ENCODE measurements around the gene TMEM255B. TPM values are rescaled to one million over a fixed set of nuclear protein-coding genes. Genes with fewer than 3 reads are reported as not detected.

TMEM255B gene
- total and polyA plus RNA-seq, 9 of the 15 experiments (the other 6 are each of a cell fraction or from before 2014, with no cell fraction given), result 0.01 to 0.75 (median 0.23) TPM

DNA sequence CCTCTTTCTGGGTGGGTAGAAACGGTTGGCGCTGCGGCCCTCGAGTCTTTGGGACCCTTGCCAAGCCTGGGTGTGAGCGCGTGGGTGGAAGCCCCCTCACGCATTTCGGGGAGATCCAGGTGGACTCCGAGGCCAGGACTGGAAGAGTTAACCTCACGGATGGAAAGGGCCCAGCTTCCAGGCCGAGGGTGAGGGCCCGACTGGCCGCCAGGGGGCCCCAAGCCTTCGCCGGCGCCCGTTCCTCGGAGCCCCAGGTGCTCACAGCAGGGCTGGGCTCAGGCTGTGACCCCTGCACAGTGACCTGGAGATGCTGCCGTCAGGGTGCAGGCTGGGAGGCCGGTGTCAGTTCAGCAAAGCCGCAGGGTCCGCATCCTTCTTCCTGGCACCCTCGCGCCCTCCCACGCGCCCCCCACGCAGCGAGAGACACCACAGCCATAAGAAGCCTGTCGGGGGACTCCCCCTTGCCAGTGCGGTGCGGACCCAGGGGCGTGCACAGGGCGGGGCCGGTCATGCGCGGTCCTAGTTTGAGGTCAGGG, 34.2 kb upstream of the TMEM255B start (continued):
- TF ChIP-seq, protein P1, sequence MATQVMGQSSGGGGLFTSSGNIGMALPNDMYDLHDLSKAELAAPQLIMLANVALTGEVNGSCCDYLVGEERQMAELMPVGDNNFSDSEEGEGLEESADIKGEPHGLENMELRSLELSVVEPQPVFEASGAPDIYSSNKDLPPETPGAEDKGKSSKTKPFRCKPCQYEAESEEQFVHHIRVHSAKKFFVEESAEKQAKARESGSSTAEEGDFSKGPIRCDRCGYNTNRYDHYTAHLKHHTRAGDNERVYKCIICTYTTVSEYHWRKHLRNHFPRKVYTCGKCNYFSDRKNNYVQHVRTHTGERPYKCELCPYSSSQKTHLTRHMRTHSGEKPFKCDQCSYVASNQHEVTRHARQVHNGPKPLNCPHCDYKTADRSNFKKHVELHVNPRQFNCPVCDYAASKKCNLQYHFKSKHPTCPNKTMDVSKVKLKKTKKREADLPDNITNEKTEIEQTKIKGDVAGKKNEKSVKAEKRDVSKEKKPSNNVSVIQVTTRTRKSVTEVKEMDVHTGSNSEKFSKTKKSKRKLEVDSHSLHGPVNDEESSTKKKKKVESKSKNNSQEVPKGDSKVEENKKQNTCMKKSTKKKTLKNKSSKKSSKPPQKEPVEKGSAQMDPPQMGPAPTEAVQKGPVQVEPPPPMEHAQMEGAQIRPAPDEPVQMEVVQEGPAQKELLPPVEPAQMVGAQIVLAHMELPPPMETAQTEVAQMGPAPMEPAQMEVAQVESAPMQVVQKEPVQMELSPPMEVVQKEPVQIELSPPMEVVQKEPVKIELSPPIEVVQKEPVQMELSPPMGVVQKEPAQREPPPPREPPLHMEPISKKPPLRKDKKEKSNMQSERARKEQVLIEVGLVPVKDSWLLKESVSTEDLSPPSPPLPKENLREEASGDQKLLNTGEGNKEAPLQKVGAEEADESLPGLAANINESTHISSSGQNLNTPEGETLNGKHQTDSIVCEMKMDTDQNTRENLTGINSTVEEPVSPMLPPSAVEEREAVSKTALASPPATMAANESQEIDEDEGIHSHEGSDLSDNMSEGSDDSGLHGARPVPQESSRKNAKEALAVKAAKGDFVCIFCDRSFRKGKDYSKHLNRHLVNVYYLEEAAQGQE (IDR thresholded peaks at IDR 0.05; ENCODE audit: borderline replicate concordance), result peak; percentile 20; the same call in 1 of the 2 replicates
- TF ChIP-seq, protein P1 (CRISPR knock-in tag; IDR thresholded peaks at IDR 0.05; ENCODE audit: low read depth), result no peak
- TF ChIP-seq ADNP (tag; IDR thresholded peaks at IDR 0.05) (no peak), HDAC1 (IDR thresholded peaks at IDR 0.05) (peak in 1 of 2 experiments; percentile 54; a peak in 1 of 4 replicates), FOXP1 (CRISPR knock-in tag; IDR thresholded peaks at IDR 0.05) (0 out of 2 replicates have a peak, but pooled peaks have one; percentile 43), CBX5 (IDR thresholded peaks at IDR 0.05; ENCODE audit: borderline replicate concordance, low read depth) (no peak), HNRNPUL1 (IDR thresholded peaks at IDR 0.05; ENCODE audit: low read length) (no peak), KLF1 (tag; IDR thresholded peaks at IDR 0.05) (no peak), ASH1L (IDR thresholded peaks at IDR 0.05; ENCODE audit: borderline replicate concordance, low read depth, partially characterized antibody) (no peak), COPS2 (conservative IDR thresholded peaks at IDR 0.05) (no peak), TAF7 (tag; IDR thresholded peaks at IDR 0.05) (no peak), MAFK (IDR thresholded peaks at IDR 0.05; ENCODE audit: low read length) (no peak), PML (IDR thresholded peaks at IDR 0.05; ENCODE audit: low read length) (no peak), NEUROD1 (IDR thresholded peaks at IDR 0.05; ENCODE audit: borderline replicate concordance, low read depth, low read length, partially characterized antibody) (no peak), HDAC3 (IDR thresholded peaks at IDR 0.05; ENCODE audit: borderline replicate concordance, partially characterized antibody) (no peak), ZNF23 (CRISPR knock-in tag; IDR thresholded peaks at IDR 0.05) (no peak)
- TF ChIP-seq, protein P2, sequence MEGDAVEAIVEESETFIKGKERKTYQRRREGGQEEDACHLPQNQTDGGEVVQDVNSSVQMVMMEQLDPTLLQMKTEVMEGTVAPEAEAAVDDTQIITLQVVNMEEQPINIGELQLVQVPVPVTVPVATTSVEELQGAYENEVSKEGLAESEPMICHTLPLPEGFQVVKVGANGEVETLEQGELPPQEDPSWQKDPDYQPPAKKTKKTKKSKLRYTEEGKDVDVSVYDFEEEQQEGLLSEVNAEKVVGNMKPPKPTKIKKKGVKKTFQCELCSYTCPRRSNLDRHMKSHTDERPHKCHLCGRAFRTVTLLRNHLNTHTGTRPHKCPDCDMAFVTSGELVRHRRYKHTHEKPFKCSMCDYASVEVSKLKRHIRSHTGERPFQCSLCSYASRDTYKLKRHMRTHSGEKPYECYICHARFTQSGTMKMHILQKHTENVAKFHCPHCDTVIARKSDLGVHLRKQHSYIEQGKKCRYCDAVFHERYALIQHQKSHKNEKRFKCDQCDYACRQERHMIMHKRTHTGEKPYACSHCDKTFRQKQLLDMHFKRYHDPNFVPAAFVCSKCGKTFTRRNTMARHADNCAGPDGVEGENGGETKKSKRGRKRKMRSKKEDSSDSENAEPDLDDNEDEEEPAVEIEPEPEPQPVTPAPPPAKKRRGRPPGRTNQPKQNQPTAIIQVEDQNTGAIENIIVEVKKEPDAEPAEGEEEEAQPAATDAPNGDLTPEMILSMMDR (IDR thresholded peaks at IDR 0.05 in 2 of 3, conservative IDR thresholded peaks at IDR 0.05 in 1 of 3; ENCODE audit: insufficient read depth in 2 of 3, low read depth in 1 of 3, low read length in 3 of 3), result peak; percentile 54 to 77 (median 72)
- TF ChIP-seq, protein P3, sequence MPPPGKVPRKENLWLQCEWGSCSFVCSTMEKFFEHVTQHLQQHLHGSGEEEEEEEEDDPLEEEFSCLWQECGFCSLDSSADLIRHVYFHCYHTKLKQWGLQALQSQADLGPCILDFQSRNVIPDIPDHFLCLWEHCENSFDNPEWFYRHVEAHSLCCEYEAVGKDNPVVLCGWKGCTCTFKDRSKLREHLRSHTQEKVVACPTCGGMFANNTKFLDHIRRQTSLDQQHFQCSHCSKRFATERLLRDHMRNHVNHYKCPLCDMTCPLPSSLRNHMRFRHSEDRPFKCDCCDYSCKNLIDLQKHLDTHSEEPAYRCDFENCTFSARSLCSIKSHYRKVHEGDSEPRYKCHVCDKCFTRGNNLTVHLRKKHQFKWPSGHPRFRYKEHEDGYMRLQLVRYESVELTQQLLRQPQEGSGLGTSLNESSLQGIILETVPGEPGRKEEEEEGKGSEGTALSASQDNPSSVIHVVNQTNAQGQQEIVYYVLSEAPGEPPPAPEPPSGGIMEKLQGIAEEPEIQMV (tag; conservative IDR thresholded peaks at IDR 0.05; ENCODE audit: low read depth), result no peak
